Sigmoid colon (tissue), 7 donors: ENCODE data around the gene PRTFDC1. TPM values are rescaled to one million over a fixed set of nuclear protein-coding genes. Genes with fewer than 3 reads are reported as not detected.

ENCODE experiments used
- DNase-seq: peaks from one replicate; pipeline ENCODE4 v3.0.0-alpha.2; 2019
- H3K27ac ChIP-seq, 4 donors: fragments of 200-600 bp; sonication (generic); one replicate each; pipeline ENCODE4 v1.5.1; 2016 to 2019; ENCODE audit warnings: mild to moderate bottlenecking in 1 of 4
- H3K27me3 ChIP-seq, 3 donors: fragments of 200-600 bp; sonication (generic); one replicate each; pipeline ENCODE4 v1.5.1; 2019; ENCODE audit warnings: mild to moderate bottlenecking in 1 of 3
- H3K36me3 ChIP-seq, 4 donors: fragments of 200-600 bp; sonication (generic); one replicate each; pipeline ENCODE4 v1.5.1; 2016 to 2019
- H3K4me1 ChIP-seq, 4 donors: fragments of 200-600 bp; sonication (generic); one replicate each; pipeline ENCODE4 v1.5.1; 2017 to 2019
- H3K4me3 ChIP-seq, 4 donors: fragments of 200-600 bp; sonication (generic); one replicate each; pipeline ENCODE4 v1.5.1; 2017 to 2019; ENCODE audit warnings: mild to moderate bottlenecking in 2 of 4, moderate library complexity in 1 of 4
- H3K9me3 ChIP-seq, 4 donors: fragments of 200-600 bp in 3 of 4; sonication (generic) in 3 of 4; one replicate each; pipeline versions ENCODE4 v1.5.1 to v1.6.1; 2013 to 2019
- CTCF ChIP-seq, 4 experiments: fragments of 450-650 bp in 3 of 4; fragments of 200-600 bp in 1 of 4; IDR thresholded peaks; one replicate each; pipeline ENCODE4 v1.5.1; 2016 to 2019; ENCODE audit warnings: antibody characterized with exemption in 4 of 4, mild to moderate bottlenecking in 3 of 4, moderate library complexity in 2 of 4
- EP300 ChIP-seq, 4 donors: sonication (generic); formaldehyde crosslinking; IDR thresholded peaks; one replicate each; pipeline ENCODE4 v1.6.1; 2017; ENCODE audit warnings: antibody characterized with exemption in 4 of 4
- POLR2A ChIP-seq, 2 donors: fragments of 450-650 bp; IDR thresholded peaks; one replicate each; pipeline ENCODE4 v1.6.1; 2016; ENCODE audit warnings: antibody characterized with exemption in 2 of 2, mild to moderate bottlenecking in 2 of 2, moderate library complexity in 2 of 2
- POLR2AphosphoS5 ChIP-seq, 4 donors: sonication (generic); formaldehyde crosslinking; IDR thresholded peaks; one replicate each; pipeline ENCODE4 v1.6.1; 2017; ENCODE audit warnings: antibody characterized with exemption in 4 of 4
- WGBS, 2 donors: extraction: QIAGEN DNeasy Blood & Tissue Kit; methylation state at CpG; one replicate each; pipeline ENCODE4 v1.1.7; 2013; 5-methylcytosine and 5-hydroxymethylcytosine counted together
- intact Hi-C: fragments of 100-400 bp; cut with DNase I; formaldehyde crosslinking; loops from one replicate; pipeline ENCODE4 v1.15.1; 2023
- polyA plus RNA-seq, 3 donors: library from polyadenylated mRNA; stranded (reverse); fragments of 200-250 nt; gene quantifications; one replicate each; pipeline ENCODE4 v1.2.3, GENCODE V29; 2013
- total RNA-seq, 4 donors: library from RNA; depleted of rRNA; stranded (reverse); fragments of >200 nt; gene quantifications; one replicate each; pipeline ENCODE4 v1.1.0, GENCODE V29; 2016
- donor health status: healthy with polysubstance abuse.
- donor health status: Bipolar disorder and iron deficiency.
- donor health status: healthy.

PRTFDC1 gene
- total and polyA plus RNA-seq, 7 donors, result 6.0 to 17.2 (median 9.6) TPM

GRCh38 chr10:24858288-24859270 is 93.8 kb downstream of the PRTFDC1 start:
- Histone ChIP-seq H3K27ac (no peak overlapping the region), H3K36me3 (no peaks in the 10 kb centered on the region), H3K4me1 (no peaks in the 10 kb centered on the region), H3K9me3 (no peaks in the 10 kb centered on the region), H3K27me3 (no peaks in the 10 kb centered on the region), H3K4me3 (no peak overlapping the region)
- 87 to 89% methylated on average over 10 of the region's 10 CpGs for WGBS, 2 donors
- DNase-seq, result no peak
- TF ChIP-seq CTCF (IDR thresholded peaks at IDR 0.05), result no peak
- no peak for TF ChIP-seq POLR2AphosphoS5 (IDR thresholded peaks at IDR 0.05)
- TF ChIP-seq EP300 (IDR thresholded peaks at IDR 0.05), result no peak
- no peak for TF ChIP-seq POLR2A (IDR thresholded peaks at IDR 0.05)
- intact Hi-C loops, result no loop called here

- no peaks in the 10 kb centered on the region for H3K36me3 ChIP-seq
- no peaks in the 10 kb centered on the region for H3K27me3 ChIP-seq
- intact Hi-C loops, result no loop called here
- TF ChIP-seq POLR2A (IDR thresholded peaks at IDR 0.05), result no peak
- no peak for TF ChIP-seq CTCF (IDR thresholded peaks at IDR 0.05)
- TF ChIP-seq POLR2AphosphoS5 (IDR thresholded peaks at IDR 0.05), result no peak
- no peak for TF ChIP-seq EP300 (IDR thresholded peaks at IDR 0.05)
- H3K27ac ChIP-seq, result no peak overlapping the region
- no peaks in the 10 kb centered on the region for H3K4me1 ChIP-seq
- WGBS, 2 donors, result 85 to 88% methylated on average over 8 of the region's 8 CpGs
- no peaks in the 10 kb centered on the region for H3K9me3 ChIP-seq
- no peak for DNase-seq
- H3K4me3 ChIP-seq, result no peak overlapping the region
Observed at GRCh38 chr10:24857031-24857725, 95.2 kb downstream of the PRTFDC1 start.

- Histone ChIP-seq H3K9me3 (no peaks in the 10 kb centered on the region), H3K27me3 (no peaks in the 10 kb centered on the region), H3K4me1 (no peaks in the 10 kb centered on the region), H3K27ac (no peak overlapping the region), H3K36me3 (no peaks in the 10 kb centered on the region), H3K4me3 (no peak overlapping the region)
- intact Hi-C loops, result no loop called here
- WGBS, 2 donors, result 87 to 93% methylated on average over 6 of the region's 6 CpGs
- no peak for TF ChIP-seq POLR2AphosphoS5 (IDR thresholded peaks at IDR 0.05)
- no peak for TF ChIP-seq EP300 (IDR thresholded peaks at IDR 0.05)
- no peak for TF ChIP-seq POLR2A (IDR thresholded peaks at IDR 0.05)
- TF ChIP-seq CTCF (IDR thresholded peaks at IDR 0.05), result no peak
- DNase-seq, result no peak
Observed at GRCh38 chr10:24854256-24854655, 98.2 kb downstream of the PRTFDC1 start.

GRCh38 chr10:24853661-24854060 is 98.7 kb downstream of the PRTFDC1 start:
- Histone ChIP-seq H3K27me3 (no peaks in the 10 kb centered on the region), H3K27ac (no peak overlapping the region), H3K4me1 (no peaks in the 10 kb centered on the region), H3K9me3 (no peaks in the 10 kb centered on the region), H3K4me3 (no peak overlapping the region), H3K36me3 (no peaks in the 10 kb centered on the region)
- TF ChIP-seq POLR2AphosphoS5 (IDR thresholded peaks at IDR 0.05) (no peak), CTCF (IDR thresholded peaks at IDR 0.05) (no peak), POLR2A (IDR thresholded peaks at IDR 0.05) (no peak), EP300 (IDR thresholded peaks at IDR 0.05) (no peak)
- no peak for DNase-seq
- intact Hi-C loops, result no loop called here
